ENCODE results near the gene ASPRV1. TPM values are rescaled to one million over a fixed set of nuclear protein-coding genes. Genes with fewer than 3 reads are reported as not detected.

ASPRV1 gene
- total RNA-seq, 1 experiment from 2014 or later = 1.3 TPM

- CTCF ChIA-PET = interaction anchor here (1.1 to 1.6 kb wide), 2 partner anchors 30 to 216 kb away, joined by 3 to 4 read pairs; no protein-coding TSS in a partner anchor
- H3K27ac Mint-ChIP-seq = 0 out of 2 replicates have a peak overlapping the region, but pooled peaks have one; percentile 27
- H3K27me3 Mint-ChIP-seq (ENCODE audit: low read depth) = no peaks in the 10 kb centered on the region
- peaks cover 17% of the 10 kb centered on the region for H3K4me1 Mint-ChIP-seq
- POLR2A ChIA-PET = interaction anchor here (0.9 kb wide), 1 partner anchor 23 kb away, joined by 3 read pairs; no protein-coding TSS in a partner anchor
- TF ChIP-seq ATF3 (CRISPR knock-in tag; conservative IDR thresholded peaks at IDR 0.05) (no peak), RORB (CRISPR knock-in tag; IDR thresholded peaks at IDR 0.05) (no peak), ETV6 (CRISPR knock-in tag; IDR thresholded peaks at IDR 0.05) (no peak), ZNF138 (CRISPR knock-in tag; conservative IDR thresholded peaks at IDR 0.05) (no peak), PRDM15 (CRISPR knock-in tag; IDR thresholded peaks at IDR 0.05) (no peak), ZSCAN18 (CRISPR knock-in tag; IDR thresholded peaks at IDR 0.05) (no peak)
- TF ChIP-seq, protein P1, sequence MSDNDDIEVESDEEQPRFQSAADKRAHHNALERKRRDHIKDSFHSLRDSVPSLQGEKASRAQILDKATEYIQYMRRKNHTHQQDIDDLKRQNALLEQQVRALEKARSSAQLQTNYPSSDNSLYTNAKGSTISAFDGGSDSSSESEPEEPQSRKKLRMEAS (CRISPR knock-in tag; IDR thresholded peaks at IDR 0.05) = no peak
- TF ChIP-seq, protein P2, sequence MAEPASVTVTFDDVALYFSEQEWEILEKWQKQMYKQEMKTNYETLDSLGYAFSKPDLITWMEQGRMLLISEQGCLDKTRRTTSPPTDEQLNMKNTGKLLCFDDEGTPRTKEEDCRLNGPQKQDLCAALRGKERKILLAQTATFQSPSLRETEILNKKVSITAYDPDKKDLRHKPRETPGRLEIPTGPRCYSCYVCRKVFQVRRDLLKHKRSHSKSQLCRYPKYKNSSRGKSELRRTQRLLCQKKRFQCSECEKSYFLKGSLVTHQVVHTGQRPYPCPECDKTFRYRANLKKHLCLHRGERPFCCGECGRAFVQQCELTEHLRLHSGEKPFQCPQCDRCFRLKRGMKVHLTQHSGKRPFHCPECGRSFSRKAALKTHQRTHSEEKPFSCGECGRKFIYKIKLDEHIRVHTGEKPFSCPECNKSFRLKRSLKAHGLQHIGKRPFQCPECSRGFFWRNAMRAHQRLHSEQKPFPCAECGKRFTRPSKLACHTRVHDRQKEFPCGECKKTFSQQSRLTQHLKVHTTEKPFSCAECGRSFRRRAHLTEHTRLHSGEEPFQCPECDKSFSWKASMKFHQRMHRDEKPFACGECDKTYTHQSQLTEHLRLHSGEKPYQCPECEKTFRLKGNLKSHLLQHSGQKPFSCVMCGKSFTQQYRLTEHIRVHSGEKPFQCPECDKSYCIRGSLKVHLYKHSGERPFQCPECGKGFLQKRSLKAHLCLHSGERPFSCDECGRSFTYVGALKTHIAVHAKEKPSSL (CRISPR knock-in tag; conservative IDR thresholded peaks at IDR 0.05) = no peak
- DNase-seq (ENCODE audit: low spot score) (no peak), ATAC-seq (no peak)
- no peaks in the 10 kb centered on the region for H3K9me3 Mint-ChIP-seq
- peaks cover 2% of the 10 kb centered on the region; the same call in 1 of the 2 replicates for H3K36me3 Mint-ChIP-seq
- no peak overlapping the region for H3K4me3 Mint-ChIP-seq
Observed at GRCh38 chr2:69940691-69941090, 20.7 kb downstream of the ASPRV1 start.

- ChIA-PET POLR2A (interaction anchor here (0.6 kb wide), 1 partner anchor 59 kb away, joined by 3 read pairs; no protein-coding TSS in a partner anchor), CTCF (interaction anchor here (0.6 to 1.6 kb wide), 2 partner anchors 134 to 215 kb away, joined by 4 to 5 read pairs; no protein-coding TSS in a partner anchor)
- no peak for DNase-seq (ENCODE audit: low spot score)
- no peaks in the 10 kb centered on the region for H3K9me3 Mint-ChIP-seq
- H3K36me3 Mint-ChIP-seq = peaks cover 2% of the 10 kb centered on the region; the same call in 1 of the 2 replicates
- H3K4me1 Mint-ChIP-seq = peaks cover 17% of the 10 kb centered on the region
- no peak overlapping the region for H3K4me3 Mint-ChIP-seq
- no peaks in the 10 kb centered on the region for H3K27me3 Mint-ChIP-seq (ENCODE audit: low read depth)
- H3K27ac Mint-ChIP-seq = peak overlapping the region; percentile 70
- no peak for ATAC-seq
- TF ChIP-seq GABPB1 (CRISPR knock-in tag; IDR thresholded peaks at IDR 0.05) (no peak), ZNF396 (CRISPR knock-in tag; IDR thresholded peaks at IDR 0.05; ENCODE audit: borderline replicate concordance) (no peak), FOXK1 (CRISPR knock-in tag; IDR thresholded peaks at IDR 0.05) (no peak), GRHL2 (CRISPR knock-in tag; IDR thresholded peaks at IDR 0.05; ENCODE audit: insufficient replicate concordance, severe bottlenecking) (no peak), ZNF317 (CRISPR knock-in tag; IDR thresholded peaks at IDR 0.05; ENCODE audit: borderline replicate concordance, low read depth) (no peak)
- TF ChIP-seq, protein P3, sequence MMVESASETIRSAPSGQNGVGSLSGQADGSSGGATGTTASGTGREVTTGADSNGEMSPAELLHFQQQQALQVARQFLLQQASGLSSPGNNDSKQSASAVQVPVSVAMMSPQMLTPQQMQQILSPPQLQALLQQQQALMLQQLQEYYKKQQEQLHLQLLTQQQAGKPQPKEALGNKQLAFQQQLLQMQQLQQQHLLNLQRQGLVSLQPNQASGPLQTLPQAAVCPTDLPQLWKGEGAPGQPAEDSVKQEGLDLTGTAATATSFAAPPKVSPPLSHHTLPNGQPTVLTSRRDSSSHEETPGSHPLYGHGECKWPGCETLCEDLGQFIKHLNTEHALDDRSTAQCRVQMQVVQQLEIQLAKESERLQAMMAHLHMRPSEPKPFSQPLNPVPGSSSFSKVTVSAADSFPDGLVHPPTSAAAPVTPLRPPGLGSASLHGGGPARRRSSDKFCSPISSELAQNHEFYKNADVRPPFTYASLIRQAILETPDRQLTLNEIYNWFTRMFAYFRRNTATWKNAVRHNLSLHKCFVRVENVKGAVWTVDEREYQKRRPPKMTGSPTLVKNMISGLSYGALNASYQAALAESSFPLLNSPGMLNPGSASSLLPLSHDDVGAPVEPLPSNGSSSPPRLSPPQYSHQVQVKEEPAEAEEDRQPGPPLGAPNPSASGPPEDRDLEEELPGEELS (CRISPR knock-in tag; IDR thresholded peaks at IDR 0.05) = no peak
- TF ChIP-seq, protein P4, sequence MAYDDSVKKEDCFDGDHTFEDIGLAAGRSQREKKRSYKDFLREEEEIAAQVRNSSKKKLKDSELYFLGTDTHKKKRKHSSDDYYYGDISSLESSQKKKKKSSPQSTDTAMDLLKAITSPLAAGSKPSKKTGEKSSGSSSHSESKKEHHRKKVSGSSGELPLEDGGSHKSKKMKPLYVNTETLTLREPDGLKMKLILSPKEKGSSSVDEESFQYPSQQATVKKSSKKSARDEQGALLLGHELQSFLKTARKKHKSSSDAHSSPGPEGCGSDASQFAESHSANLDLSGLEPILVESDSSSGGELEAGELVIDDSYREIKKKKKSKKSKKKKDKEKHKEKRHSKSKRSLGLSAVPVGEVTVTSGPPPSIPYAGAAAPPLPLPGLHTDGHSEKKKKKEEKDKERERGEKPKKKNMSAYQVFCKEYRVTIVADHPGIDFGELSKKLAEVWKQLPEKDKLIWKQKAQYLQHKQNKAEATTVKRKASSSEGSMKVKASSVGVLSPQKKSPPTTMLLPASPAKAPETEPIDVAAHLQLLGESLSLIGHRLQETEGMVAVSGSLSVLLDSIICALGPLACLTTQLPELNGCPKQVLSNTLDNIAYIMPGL (CRISPR knock-in tag; IDR thresholded peaks at IDR 0.05) = no peak
- TF ChIP-seq, protein P5, sequence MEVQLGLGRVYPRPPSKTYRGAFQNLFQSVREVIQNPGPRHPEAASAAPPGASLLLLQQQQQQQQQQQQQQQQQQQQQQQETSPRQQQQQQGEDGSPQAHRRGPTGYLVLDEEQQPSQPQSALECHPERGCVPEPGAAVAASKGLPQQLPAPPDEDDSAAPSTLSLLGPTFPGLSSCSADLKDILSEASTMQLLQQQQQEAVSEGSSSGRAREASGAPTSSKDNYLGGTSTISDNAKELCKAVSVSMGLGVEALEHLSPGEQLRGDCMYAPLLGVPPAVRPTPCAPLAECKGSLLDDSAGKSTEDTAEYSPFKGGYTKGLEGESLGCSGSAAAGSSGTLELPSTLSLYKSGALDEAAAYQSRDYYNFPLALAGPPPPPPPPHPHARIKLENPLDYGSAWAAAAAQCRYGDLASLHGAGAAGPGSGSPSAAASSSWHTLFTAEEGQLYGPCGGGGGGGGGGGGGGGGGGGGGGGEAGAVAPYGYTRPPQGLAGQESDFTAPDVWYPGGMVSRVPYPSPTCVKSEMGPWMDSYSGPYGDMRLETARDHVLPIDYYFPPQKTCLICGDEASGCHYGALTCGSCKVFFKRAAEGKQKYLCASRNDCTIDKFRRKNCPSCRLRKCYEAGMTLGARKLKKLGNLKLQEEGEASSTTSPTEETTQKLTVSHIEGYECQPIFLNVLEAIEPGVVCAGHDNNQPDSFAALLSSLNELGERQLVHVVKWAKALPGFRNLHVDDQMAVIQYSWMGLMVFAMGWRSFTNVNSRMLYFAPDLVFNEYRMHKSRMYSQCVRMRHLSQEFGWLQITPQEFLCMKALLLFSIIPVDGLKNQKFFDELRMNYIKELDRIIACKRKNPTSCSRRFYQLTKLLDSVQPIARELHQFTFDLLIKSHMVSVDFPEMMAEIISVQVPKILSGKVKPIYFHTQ (CRISPR knock-in tag; IDR thresholded peaks at IDR 0.05) = no peak
Observed at GRCh38 chr2:69939722-69940121, 21.7 kb downstream of the ASPRV1 start.
